ENCODE data around the gene FAM170B. TPM values are rescaled to one million over a fixed set of nuclear protein-coding genes. Genes with fewer than 3 reads are reported as not detected.

Gene FAM170B
- total RNA-seq, 1 experiment from 2014 or later = not detected

DNA sequence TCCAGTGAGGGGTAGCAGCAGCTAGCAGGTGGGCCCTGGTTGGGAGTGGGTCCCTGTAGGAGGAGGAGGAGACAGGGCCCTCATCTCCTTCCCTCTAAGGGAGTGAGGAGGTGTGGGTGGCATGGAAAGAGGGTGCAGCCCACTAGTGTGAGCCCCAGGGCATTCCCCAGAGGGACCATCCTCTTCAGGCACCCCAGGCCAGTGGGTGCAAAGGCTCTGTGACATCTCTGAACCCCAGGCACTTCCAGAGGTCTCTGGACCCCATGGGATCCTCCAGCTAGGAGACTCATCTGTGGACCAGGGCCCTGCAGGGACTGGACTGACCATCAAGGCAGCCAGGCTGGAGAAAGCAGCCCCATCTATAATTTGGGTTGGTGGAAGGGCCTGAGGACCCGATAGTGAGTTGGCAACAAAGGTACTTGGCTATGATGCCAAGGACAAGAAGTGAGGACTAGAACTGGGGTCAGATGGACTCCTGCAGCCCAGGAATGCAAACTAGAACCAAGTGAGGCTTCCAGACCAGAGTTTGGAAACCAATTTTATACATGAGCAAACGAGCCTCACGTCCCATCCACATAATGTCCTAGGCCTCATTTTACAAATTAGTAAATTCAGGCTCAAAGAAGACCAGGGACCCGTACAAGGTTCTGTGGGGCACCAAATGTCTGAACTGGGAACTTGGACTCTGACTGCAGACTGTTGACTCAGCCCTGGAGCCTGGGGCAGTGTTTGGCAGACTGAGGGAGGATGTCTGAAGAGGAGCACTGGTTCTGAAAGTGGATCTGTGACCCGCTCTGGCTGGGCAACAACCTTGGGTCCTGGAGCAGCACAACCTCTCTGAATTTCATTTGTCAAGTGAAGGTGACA lies 17.1 kb downstream of the FAM170B start:
- Histone ChIP-seq H3K4me3 (no peak overlapping the region), H3K27ac (no peak overlapping the region), H3K9me3 (replicated peaks) (no peaks in the 10 kb centered on the region), H3K4me1 (replicated peaks) (peaks cover 9% of the 10 kb centered on the region), H3K36me3 (0 out of 2 replicates have a peak, but pooled peaks cover 4% of the 10 kb centered on the region), H3K27me3 (replicated peaks) (no peaks in the 10 kb centered on the region)
- no peak for DNase-seq (ENCODE audit: low read depth in 1 of 2, low spot score in 2 of 2)

DNA sequence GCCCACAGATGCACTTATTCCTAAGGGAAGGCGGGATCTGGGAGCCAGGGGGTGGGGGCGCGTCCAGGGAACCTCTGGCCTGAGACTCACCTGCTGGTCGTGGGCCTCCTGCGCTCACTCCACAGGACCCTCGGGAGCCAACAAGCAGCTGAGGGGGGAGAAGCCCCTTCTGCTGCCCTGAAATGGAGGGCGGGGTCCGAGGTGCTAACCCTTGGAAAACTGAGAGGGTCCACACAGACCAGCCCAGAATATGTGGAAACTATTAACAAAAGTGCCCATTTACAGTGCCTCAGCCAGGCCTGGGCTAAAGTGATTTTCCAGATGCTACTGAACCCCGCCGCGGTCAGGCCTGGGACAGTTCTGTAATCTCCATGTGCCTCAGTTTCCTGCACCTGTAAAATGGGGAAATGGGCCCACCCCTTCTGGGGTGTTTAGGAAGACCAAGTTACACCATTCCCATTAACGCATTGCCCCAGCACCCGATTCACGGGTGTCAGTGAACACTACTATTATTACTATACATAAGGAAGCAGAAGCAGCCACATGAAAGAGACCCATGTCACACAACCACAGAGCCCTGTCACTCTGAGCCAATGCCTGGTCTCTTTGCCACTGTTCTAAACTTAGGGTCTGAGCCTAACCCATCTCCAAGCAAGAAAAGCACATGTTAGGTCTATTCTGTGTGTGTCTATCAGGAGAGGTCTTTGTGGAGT lies 17.9 kb downstream of the FAM170B start:
- DNase-seq (ENCODE audit: low read depth in 1 of 2, low spot score in 2 of 2) = no peak
- H3K27me3 ChIP-seq (replicated peaks) = no peaks in the 10 kb centered on the region
- 0 out of 2 replicates have a peak, but pooled peaks cover 4% of the 10 kb centered on the region for H3K36me3 ChIP-seq
- no peaks in the 10 kb centered on the region for H3K9me3 ChIP-seq (replicated peaks)
- peaks cover 9% of the 10 kb centered on the region for H3K4me1 ChIP-seq (replicated peaks)
- peak overlapping the region; percentile 71 for H3K4me3 ChIP-seq
- H3K27ac ChIP-seq = no peak overlapping the region

DNA sequence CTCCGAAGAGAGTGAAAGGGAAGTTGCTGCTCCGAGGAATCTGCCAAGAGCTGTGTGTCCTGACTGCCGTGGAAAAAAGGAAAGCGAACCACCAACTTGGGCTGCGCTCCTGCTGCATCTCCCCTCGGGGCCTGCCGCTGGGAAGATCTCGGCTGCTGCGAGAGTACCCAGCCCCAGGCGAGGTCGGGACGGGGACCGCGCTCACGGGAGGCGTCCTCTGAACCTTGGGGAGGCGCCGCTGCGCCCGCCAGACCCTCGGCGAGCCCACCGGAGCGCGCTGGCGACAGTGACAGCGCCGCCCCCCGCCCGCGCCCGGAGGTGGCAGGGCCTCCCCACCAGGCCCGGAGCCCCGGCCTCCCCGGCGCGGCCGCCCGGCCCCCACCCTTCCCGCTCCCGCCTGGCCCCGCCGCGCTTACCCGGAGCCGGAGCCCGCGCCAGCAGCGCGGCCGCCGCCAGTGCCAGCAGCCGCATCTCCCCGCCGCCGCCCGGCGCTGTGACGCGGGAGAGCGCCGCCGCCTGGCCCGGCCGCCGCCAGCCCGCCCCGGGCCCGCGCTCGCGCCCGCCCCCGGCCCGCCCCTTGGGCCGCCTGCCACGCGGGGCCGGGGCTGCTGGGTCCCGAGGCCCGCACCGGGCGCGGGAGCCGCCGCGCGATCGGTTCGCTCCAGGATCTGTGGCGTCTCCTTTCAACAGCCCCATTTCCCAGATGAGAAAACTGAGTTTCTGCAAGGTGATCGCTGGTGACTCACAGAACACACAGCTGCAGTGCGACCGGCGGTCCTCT lies 18.6 kb downstream of the FAM170B start, which contains the start of gene VSTM4:
VSTM4 (minus strand) TSS at position 508 of the 781 bp plus-strand sequence; CDS start at position 471, 37 bp downstream.
- Histone ChIP-seq H3K36me3 (0 out of 2 replicates have a peak, but pooled peaks cover 4% of the 10 kb centered on the region), H3K4me3 (peak within 1 kb of the TSS; percentile 71), H3K4me1 (replicated peaks) (peaks cover 9% of the 10 kb centered on the region), H3K27ac (peak within 1 kb of the TSS; percentile 53), H3K27me3 (replicated peaks) (no peaks in the 10 kb centered on the region), H3K9me3 (replicated peaks) (no peaks in the 10 kb centered on the region)
- DNase-seq (ENCODE audit: low read depth in 1 of 2, low spot score in 2 of 2) = peak; percentile 61 to 63

DNA sequence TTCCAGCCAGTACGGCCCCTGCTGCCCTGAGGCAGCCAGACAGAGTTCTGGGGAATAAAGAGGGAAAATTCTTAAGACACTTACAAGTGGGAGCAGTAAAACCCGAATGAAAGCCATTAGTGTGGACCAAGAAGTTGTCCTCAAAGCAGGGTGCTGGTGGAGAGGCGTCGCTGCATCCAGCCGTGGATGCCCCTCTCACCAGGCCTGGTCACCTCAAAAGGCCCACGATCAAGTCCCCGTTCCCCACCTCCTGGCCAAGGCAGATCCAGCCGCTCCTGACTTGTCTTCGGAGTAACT lies 19.2 kb downstream of the FAM170B start:
- Histone ChIP-seq H3K9me3 (replicated peaks) (no peaks in the 10 kb centered on the region), H3K27me3 (replicated peaks) (no peaks in the 10 kb centered on the region), H3K4me1 (replicated peaks) (peaks cover 9% of the 10 kb centered on the region), H3K4me3 (peak overlapping the region; percentile 71), H3K27ac (peak overlapping the region; percentile 53), H3K36me3 (0 out of 2 replicates have a peak, but pooled peaks cover 4% of the 10 kb centered on the region)
- DNase-seq (ENCODE audit: low read depth in 1 of 2, low spot score in 2 of 2) = no peak

DNA sequence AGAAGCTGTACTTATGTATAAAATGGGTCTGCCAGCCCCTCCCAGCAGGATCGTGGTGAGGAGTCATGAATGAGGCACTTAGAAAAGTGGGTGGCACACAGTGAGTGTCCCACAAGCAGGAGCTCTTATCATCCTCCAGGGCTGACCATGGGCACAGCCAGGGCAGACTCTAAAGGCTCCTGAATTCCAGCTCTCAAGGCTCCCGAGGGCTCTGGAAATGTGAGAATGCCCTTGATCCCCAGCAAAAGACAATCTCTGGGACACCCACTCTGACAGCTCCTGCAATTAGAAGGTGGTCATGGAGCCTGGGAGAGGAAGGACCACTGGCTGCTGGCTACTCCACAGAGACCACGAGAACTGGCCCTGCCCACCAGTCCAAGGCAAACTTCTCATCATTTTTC lies 20.1 kb downstream of the FAM170B start:
- no peak for DNase-seq (ENCODE audit: low read depth in 1 of 2, low spot score in 2 of 2)
- Histone ChIP-seq H3K4me3 (no peak overlapping the region), H3K27ac (no peak overlapping the region)

DNA sequence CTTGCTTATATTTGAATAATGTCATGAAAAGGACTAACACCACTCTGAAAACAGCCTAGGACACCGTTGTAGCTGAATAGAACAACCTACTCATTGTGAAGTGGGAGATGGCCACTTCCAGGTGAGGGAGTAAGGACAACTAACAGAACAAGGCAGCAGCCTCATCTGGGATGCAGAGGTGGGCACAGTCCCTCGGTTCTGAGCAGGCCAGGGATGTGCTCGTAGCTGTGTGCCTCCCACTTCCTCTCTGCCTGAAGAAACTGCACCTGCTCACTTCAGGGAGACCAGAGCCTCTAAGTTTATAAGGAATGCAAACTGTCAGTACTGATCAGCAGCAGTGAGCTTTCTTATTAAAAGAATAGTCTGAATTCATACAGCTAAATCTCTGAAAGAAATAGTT lies 21.0 kb downstream of the FAM170B start:
- DNase-seq (ENCODE audit: low read depth in 1 of 2, low spot score in 2 of 2) = no peak
- Histone ChIP-seq H3K4me1 (replicated peaks) (peaks cover 9% of the 10 kb centered on the region), H3K36me3 (0 out of 2 replicates have a peak, but pooled peaks cover 4% of the 10 kb centered on the region), H3K9me3 (replicated peaks) (no peaks in the 10 kb centered on the region), H3K4me3 (no peak overlapping the region), H3K27ac (no peak overlapping the region), H3K27me3 (replicated peaks) (no peaks in the 10 kb centered on the region)

More for the DNA sequence above, 20.1 kb downstream of the FAM170B start:
- Histone ChIP-seq H3K27me3 (replicated peaks) (no peaks in the 10 kb centered on the region), H3K9me3 (replicated peaks) (no peaks in the 10 kb centered on the region), H3K4me1 (replicated peaks) (peaks cover 9% of the 10 kb centered on the region), H3K36me3 (0 out of 2 replicates have a peak, but pooled peaks cover 4% of the 10 kb centered on the region)

DNA sequence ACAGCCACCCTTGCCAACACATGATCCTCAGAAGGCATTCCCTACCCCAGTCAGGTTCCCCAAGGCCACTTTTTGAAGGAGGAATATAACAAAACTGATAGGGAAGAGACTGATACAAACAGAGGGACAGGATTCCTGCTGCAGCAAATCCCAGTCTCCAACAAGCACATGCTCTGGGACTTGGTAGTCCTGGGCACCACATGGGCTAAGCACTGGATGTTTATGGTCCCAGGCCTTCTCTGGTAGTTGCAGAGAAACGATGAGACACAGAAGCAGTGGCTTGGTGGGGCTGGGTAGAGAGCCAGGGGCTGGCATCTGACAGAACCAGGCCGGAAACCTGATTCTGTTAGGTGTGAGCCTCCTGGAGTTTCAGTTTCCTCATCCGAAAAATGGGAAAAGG lies 21.7 kb downstream of the FAM170B start:
- Histone ChIP-seq H3K27me3 (replicated peaks) (no peaks in the 10 kb centered on the region), H3K4me3 (no peak overlapping the region), H3K27ac (no peak overlapping the region), H3K36me3 (0 out of 2 replicates have a peak, but pooled peaks cover 4% of the 10 kb centered on the region), H3K9me3 (replicated peaks) (no peaks in the 10 kb centered on the region), H3K4me1 (replicated peaks) (peaks cover 9% of the 10 kb centered on the region)
- DNase-seq (ENCODE audit: low read depth in 1 of 2, low spot score in 2 of 2) = no peak

DNA sequence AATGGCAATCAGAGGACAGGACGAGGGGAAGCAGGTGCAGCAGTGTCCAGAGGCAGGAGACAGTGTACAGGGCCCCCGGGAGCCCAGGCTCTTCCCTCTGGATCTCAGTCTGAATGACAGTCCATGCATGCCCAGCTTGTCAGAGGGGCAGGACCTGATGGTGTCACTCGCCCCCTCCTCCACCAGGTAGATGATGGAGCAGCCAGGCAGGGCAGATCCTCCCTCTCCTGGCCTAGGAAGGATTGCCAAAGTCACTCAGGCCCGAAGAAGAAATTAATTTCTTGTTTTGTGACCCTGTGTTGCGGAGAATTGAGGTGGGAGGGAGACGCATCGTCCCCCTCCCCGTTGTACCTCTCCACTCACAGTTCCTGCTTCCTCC lies 22.5 kb downstream of the FAM170B start:
- Histone ChIP-seq H3K4me1 (replicated peaks) (peaks cover 9% of the 10 kb centered on the region), H3K36me3 (0 out of 2 replicates have a peak, but pooled peaks cover 4% of the 10 kb centered on the region), H3K9me3 (replicated peaks) (no peaks in the 10 kb centered on the region), H3K27ac (no peak overlapping the region), H3K27me3 (replicated peaks) (no peaks in the 10 kb centered on the region), H3K4me3 (no peak overlapping the region)
- no peak for DNase-seq (ENCODE audit: low read depth in 1 of 2, low spot score in 2 of 2)

DNA sequence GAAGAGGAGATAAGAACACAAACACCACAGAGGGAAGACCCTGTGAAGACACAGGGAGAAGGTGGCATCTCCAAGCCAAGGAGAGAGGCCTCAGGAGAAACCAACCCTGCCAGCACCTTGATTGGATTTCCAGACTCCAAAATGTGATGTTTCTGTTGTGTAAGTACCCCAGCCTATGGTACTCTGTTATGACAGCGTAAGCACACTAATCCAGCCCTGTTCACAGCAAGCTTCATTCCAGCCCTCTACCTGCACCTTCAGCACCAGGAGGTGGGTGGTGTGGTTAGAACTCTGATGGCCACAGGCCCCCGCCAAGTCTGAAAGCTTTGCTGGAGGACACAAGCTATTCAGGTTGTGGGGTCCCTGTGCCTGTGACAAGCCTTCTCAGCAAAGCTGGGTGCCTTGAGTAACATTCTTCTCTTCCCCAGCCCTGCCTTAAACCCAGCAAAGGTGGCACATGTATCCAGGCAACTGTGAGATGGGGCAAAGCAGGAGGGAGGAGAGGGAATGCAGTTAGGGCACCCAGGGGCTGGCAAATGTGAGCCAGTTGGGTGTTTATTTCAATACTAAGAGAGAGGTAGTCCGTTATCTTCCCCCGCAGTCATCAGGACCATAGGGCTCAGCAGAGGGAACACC lies 23.0 kb downstream of the FAM170B start:
- H3K27me3 ChIP-seq (replicated peaks) = no peaks in the 10 kb centered on the region
- no peak overlapping the region for H3K4me3 ChIP-seq
- no peak for DNase-seq (ENCODE audit: low read depth in 1 of 2, low spot score in 2 of 2)
- 0 out of 2 replicates have a peak, but pooled peaks cover 4% of the 10 kb centered on the region for H3K36me3 ChIP-seq
- H3K27ac ChIP-seq = no peak overlapping the region
- H3K9me3 ChIP-seq (replicated peaks) = no peaks in the 10 kb centered on the region
- peaks cover 9% of the 10 kb centered on the region for H3K4me1 ChIP-seq (replicated peaks)

DNA sequence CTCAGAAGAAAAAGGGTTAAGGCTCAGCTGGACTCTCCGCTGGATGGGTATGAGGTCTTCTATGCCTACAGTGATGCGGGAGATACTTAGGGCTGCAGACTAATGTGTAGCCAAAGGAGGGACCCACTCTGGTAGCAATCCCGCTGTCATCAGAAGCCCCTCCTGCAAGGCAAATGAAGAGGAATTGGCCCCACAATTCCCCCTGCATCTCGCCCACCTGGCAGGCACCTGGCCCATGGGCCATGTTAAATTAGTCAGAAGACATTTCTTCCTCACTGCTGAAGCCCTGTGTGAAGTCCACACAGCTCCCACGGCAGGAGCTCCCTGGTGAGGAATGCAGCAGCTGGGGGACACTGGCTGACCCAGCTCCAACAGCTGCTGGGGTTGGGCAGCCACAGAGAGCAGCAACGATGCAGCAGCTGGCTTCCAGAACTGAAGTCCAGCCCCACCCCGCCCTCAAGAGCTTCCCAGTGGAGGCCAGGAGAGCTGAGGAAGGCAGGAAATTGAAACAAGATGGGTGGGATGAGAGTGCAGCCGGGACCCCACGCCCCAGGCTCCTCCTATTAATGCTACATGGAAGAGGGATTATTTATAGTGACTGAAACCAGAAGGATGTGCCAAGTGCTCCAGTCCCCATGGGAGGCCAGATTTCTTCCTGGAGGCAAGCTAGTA lies 24.0 kb downstream of the FAM170B start:
- no peak overlapping the region for H3K4me3 ChIP-seq
- H3K27ac ChIP-seq = no peak overlapping the region
- H3K27me3 ChIP-seq (replicated peaks) = no peaks in the 10 kb centered on the region
- no peak for DNase-seq (ENCODE audit: low read depth in 1 of 2, low spot score in 2 of 2)
- H3K4me1 ChIP-seq (replicated peaks) = peaks cover 3% of the 10 kb centered on the region
- 0 out of 2 replicates have a peak, but pooled peaks cover 1% of the 10 kb centered on the region for H3K36me3 ChIP-seq
- H3K9me3 ChIP-seq (replicated peaks) = no peaks in the 10 kb centered on the region

DNA sequence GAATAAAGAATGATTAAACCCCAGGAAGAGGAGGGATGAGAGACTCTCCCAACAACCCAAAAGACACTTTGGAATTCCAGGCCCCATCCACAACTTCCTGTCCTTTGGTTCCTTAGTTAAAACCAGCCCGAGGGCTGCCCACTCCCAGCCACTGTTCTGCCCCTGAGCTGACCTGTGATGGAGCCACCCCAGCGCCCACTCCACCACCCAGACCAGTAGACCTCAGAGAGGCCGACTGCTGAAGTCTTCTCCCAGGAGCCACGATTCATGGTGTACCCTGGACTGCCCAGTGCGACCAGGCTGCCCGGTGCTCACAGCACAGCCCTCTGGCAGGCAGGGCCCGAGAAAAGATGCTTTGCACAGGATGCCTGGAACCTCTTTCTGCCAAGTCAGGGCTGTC lies 25.2 kb downstream of the FAM170B start:
- Histone ChIP-seq H3K9me3 (replicated peaks) (no peaks in the 10 kb centered on the region), H3K4me3 (no peak overlapping the region), H3K27ac (no peak overlapping the region), H3K4me1 (replicated peaks) (no peaks in the 10 kb centered on the region), H3K36me3 (no peaks in the 10 kb centered on the region), H3K27me3 (replicated peaks) (no peaks in the 10 kb centered on the region)
- DNase-seq (ENCODE audit: low read depth in 1 of 2, low spot score in 2 of 2) = no peak

DNA sequence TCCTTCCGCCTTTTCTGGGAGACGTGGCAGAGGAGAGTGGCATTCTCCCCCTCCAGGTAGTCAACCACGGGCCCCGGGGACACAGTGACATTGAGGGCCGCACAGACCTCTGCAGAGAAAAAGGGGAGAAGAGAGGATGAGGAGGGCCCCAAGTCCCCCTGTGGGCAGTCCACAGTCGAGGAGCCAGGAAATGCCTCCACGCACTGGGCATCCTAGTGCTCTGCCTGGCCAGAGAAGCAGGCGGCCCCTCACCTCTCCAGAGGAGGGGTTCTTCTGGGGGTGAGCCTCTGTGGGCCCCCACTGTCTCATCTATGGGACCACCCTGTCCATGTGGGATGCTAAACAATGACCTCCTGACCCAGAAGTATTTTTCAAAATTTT lies 25.9 kb downstream of the FAM170B start:
- Histone ChIP-seq H3K4me3 (no peak overlapping the region), H3K27ac (no peak overlapping the region), H3K27me3 (replicated peaks) (no peaks in the 10 kb centered on the region), H3K9me3 (replicated peaks) (no peaks in the 10 kb centered on the region), H3K36me3 (no peaks in the 10 kb centered on the region), H3K4me1 (replicated peaks) (no peaks in the 10 kb centered on the region)
- DNase-seq (ENCODE audit: low read depth in 1 of 2, low spot score in 2 of 2) = no peak
